IMR-90 (cell line): ENCODE results near the gene ANXA1.

ENCODE experiments used
- CTCF ChIP-seq: conservative IDR thresholded peaks from 2 replicates; pipeline ENCODE4 v1.5.1; 2012; ENCODE audit warnings: mild to moderate bottlenecking, low read depth, low read length, improper control_type of control experiment
- FOS ChIP-seq: fragments of 150-350 bp; IDR thresholded peaks from 2 replicates; pipeline ENCODE4 v1.6.1; 2016; ENCODE audit warnings: low read depth, low read length
- POLR2A ChIP-seq: IDR thresholded peaks from 2 replicates; pipeline ENCODE4 v1.6.1; 2012; ENCODE audit warnings: mild to moderate bottlenecking, low read depth, low read length
- RAD21 ChIP-seq: IDR thresholded peaks from 2 replicates; pipeline ENCODE4 v1.6.1; 2012; ENCODE audit warnings: low read length, improper control_type of control experiment
- USF2 ChIP-seq: fragments of 150-350 bp; IDR thresholded peaks from 2 replicates; pipeline ENCODE4 v1.6.1; 2017; ENCODE audit warnings: mild to moderate bottlenecking, antibody characterized with exemption, low read length, low read depth

GRCh38 chr9:73135394-73135793 lies 16.3 kb upstream of the ANXA1 start:
- TF ChIP-seq CTCF (no peak), POLR2A (no peak), USF2 (no peak), FOS (no peak), RAD21 (no peak)
